Stomach smooth muscle (tissue), 2 donors: Measurements from ENCODE around the gene NRARP.

Source experiments
- H3K27ac ChIP-seq: one replicate; pipeline ENCODE4 v1.7.0; 2013; ENCODE audit warnings: mild to moderate bottlenecking, low read length, inconsistent platforms
- H3K27me3 ChIP-seq, 2 donors: one replicate each; pipeline ENCODE4 v1.7.0; 2013; ENCODE audit warnings: low read length in 2 of 2; ENCODE audit not compliant: insufficient read depth in 2 of 2, control insufficient read depth in 1 of 2
- H3K36me3 ChIP-seq, 2 donors: one replicate each; pipeline ENCODE4 v1.7.0; 2013; ENCODE audit warnings: low read length in 2 of 2; ENCODE audit not compliant: control insufficient read depth in 2 of 2, insufficient read depth in 2 of 2
- H3K4me1 ChIP-seq: one replicate; pipeline ENCODE4 v1.7.0; 2013; ENCODE audit warnings: low read length; ENCODE audit not compliant: control insufficient read depth, insufficient read depth
- H3K4me3 ChIP-seq, 2 donors: one replicate each; pipeline ENCODE4 v1.7.0; 2013; ENCODE audit warnings: low read length in 2 of 2
- H3K9ac ChIP-seq, 2 donors: one replicate each; pipeline ENCODE4 v1.7.0; 2013; ENCODE audit warnings: low read length in 2 of 2, mild to moderate bottlenecking in 1 of 2
- H3K9me3 ChIP-seq, 2 donors: one replicate each; pipeline ENCODE4 v1.7.0; 2013; ENCODE audit warnings: low read length in 2 of 2; ENCODE audit not compliant: control insufficient read depth in 2 of 2
- donor health status: healthy.
- donor health status: Pancreatic carcinoma.

The NRARP gene

GRCh38 chr9:137252555-137253506, 49.2 kb downstream of the NRARP start:
- Histone ChIP-seq H3K27ac (no peak overlapping the region), H3K4me3 (no peak overlapping the region), H3K9ac (no peak overlapping the region), H3K27me3 (peaks cover 0 to 4% of the 10 kb centered on the region in 2 donors), H3K9me3 (no peaks in the 10 kb centered on the region), H3K36me3 (peaks cover 0 to 3% of the 10 kb centered on the region in 2 donors), H3K4me1 (peaks cover 27% of the 10 kb centered on the region)

- H3K9ac ChIP-seq = no peak overlapping the region
- H3K36me3 ChIP-seq = peaks cover 0 to under 1% of the 10 kb centered on the region in 2 donors
- H3K4me3 ChIP-seq = no peak overlapping the region
- peaks cover 24% of the 10 kb centered on the region for H3K4me1 ChIP-seq
- no peaks in the 10 kb centered on the region for H3K9me3 ChIP-seq
- H3K27me3 ChIP-seq = peaks cover 0 to 4% of the 10 kb centered on the region in 2 donors
- H3K27ac ChIP-seq = no peak overlapping the region
Measured at GRCh38 chr9:137251490-137252268, 50.4 kb downstream of the NRARP start.

- Histone ChIP-seq H3K9ac (no peak within 1 kb of the TSS), H3K9me3 (no peaks in the 10 kb centered on the region), H3K27ac (no peak within 1 kb of the TSS), H3K27me3 (peaks cover 0 to 4% of the 10 kb centered on the region in 2 donors), H3K4me1 (peaks cover 19% of the 10 kb centered on the region), H3K4me3 (no peak within 1 kb of the TSS), H3K36me3 (no peaks in the 10 kb centered on the region)
Measured at GRCh38 chr9:137251194-137251461, 50.9 kb downstream of the NRARP start, which contains the start of gene STPG3. Gene STPG3 (plus strand): TSS chr9:137251286. CDS start chr9:137251287, 1 bp downstream.

- Histone ChIP-seq H3K36me3 (no peaks in the 10 kb centered on the region), H3K27ac (no peak overlapping the region), H3K9me3 (no peaks in the 10 kb centered on the region), H3K27me3 (peaks cover 0 to 4% of the 10 kb centered on the region in 2 donors), H3K9ac (no peak overlapping the region), H3K4me3 (no peak overlapping the region), H3K4me1 (peaks cover 13% of the 10 kb centered on the region)
Measured at GRCh38 chr9:137250329-137251193, 51.5 kb downstream of the NRARP start.
